Neural cell (in vitro differentiated cells): ENCODE data around the gene CAP2. TPM values are rescaled to one million over a fixed set of nuclear protein-coding genes. Genes with fewer than 3 reads are reported as not detected.

Experiments used
- H2AFZ ChIP-seq: fragments of 200-600, 300-800 bp; sonication (generic), shearing (Covaris generic); 2 replicates; pipeline ENCODE4 v1.6.0; 2014; ENCODE audit warnings: low read depth, mild to moderate bottlenecking, antibody characterized with exemption, low read length, moderate library complexity
- H3F3A ChIP-seq: fragments of 200-600 bp; shearing (Covaris generic); 2 replicates; pipeline ENCODE4 v1.6.1; 2016; ENCODE audit warnings: mild to moderate bottlenecking, moderate library complexity, mixed read lengths, antibody characterized with exemption, low read length; ENCODE audit not compliant: insufficient read depth, poor library complexity, severe bottlenecking
- H3K27ac ChIP-seq: fragments of 200-600, 300-800 bp; sonication (generic), shearing (Covaris generic); 2 replicates; pipeline ENCODE4 v1.5.1; 2014; ENCODE audit warnings: mild to moderate bottlenecking, low read length, moderate library complexity
- H3K27me3 ChIP-seq: fragments of 300-800, 200-600 bp; sonication (generic), shearing (Covaris generic); 2 replicates; pipeline ENCODE4 v1.6.0; 2014; ENCODE audit warnings: mild to moderate bottlenecking, low read depth, low read length, moderate library complexity; ENCODE audit not compliant: insufficient read depth
- H3K36me3 ChIP-seq: fragments of 300-800, 200-600 bp; sonication (generic), shearing (Covaris generic); 2 replicates; pipeline ENCODE4 v1.5.1; 2014; ENCODE audit warnings: mild to moderate bottlenecking, antibody characterized with exemption, low read length, moderate library complexity; ENCODE audit not compliant: insufficient read depth
- H3K4me2 ChIP-seq: fragments of 300-800, 200-600 bp; sonication (generic), shearing (Covaris generic); 2 replicates; pipeline ENCODE4 v1.6.0; 2014; ENCODE audit warnings: mild to moderate bottlenecking, low read length
- H3K4me3 ChIP-seq: fragments of 300-800, 200-600 bp; sonication (generic), shearing (Covaris generic); 2 replicates; pipeline ENCODE4 v1.5.1; 2014; ENCODE audit warnings: mild to moderate bottlenecking, low read length, moderate library complexity
- H3K79me2 ChIP-seq: fragments of 200-600 bp; shearing (Covaris generic); replicated peaks from 2 replicates; pipeline ENCODE4 v1.6.0; 2014; ENCODE audit warnings: mild to moderate bottlenecking, low read length, moderate library complexity; ENCODE audit not compliant: insufficient read depth
- H3K9ac ChIP-seq: fragments of 300-800, 200-600 bp; sonication (generic), shearing (Covaris generic); 2 replicates; pipeline ENCODE4 v1.6.1; 2016; ENCODE audit warnings: mild to moderate bottlenecking, low read length, mixed read lengths
- H3K9me2 ChIP-seq: fragments of 200-600 bp; shearing (Covaris generic); 2 replicates; pipeline ENCODE4 v1.6.1; 2016; ENCODE audit warnings: mild to moderate bottlenecking, low read length, mixed read lengths; ENCODE audit not compliant: insufficient read depth
- H3K9me3 ChIP-seq: fragments of 200-600, 300-800 bp; sonication (generic), shearing (Covaris generic); 2 replicates; pipeline ENCODE4 v1.6.1; 2016; ENCODE audit warnings: mild to moderate bottlenecking, mixed run types, low read length, moderate library complexity, mixed read lengths
- H4K20me1 ChIP-seq: fragments of 200-600 bp; shearing (Covaris generic); 2 replicates; pipeline ENCODE4 v1.6.1; 2016; ENCODE audit warnings: mild to moderate bottlenecking, mixed run types; ENCODE audit not compliant: insufficient read depth
- EP300 ChIP-seq: fragments of 450-650 bp; conservative IDR thresholded peaks from 2 replicates; pipeline ENCODE4 v1.6.1; 2014; ENCODE audit warnings: antibody characterized with exemption, mild to moderate bottlenecking, moderate library complexity; ENCODE audit not compliant: poor library complexity, severe bottlenecking
- EZH2 ChIP-seq: fragments of 200-600, 300-800 bp; shearing (Covaris generic), sonication (generic); IDR thresholded peaks from 2 replicates; pipeline ENCODE4 v1.6.1; 2014; ENCODE audit warnings: antibody characterized with exemption, low read length, borderline replicate concordance, mild to moderate bottlenecking; ENCODE audit not compliant: insufficient read depth, poor library complexity, severe bottlenecking
- MXI1 ChIP-seq: fragments of 450-650 bp; conservative IDR thresholded peaks from 2 replicates; pipeline ENCODE4 v1.6.1; 2014; ENCODE audit warnings: antibody characterized with exemption, mild to moderate bottlenecking; ENCODE audit not compliant: poor library complexity, severe bottlenecking
- POLR2AphosphoS5 ChIP-seq: IDR thresholded peaks from 2 replicates; pipeline ENCODE4 v1.6.1; 2012
- RAD21 ChIP-seq: fragments of 450-650 bp; conservative IDR thresholded peaks from 2 replicates; pipeline ENCODE4 v1.6.1; 2014; ENCODE audit warnings: antibody characterized with exemption, mild to moderate bottlenecking, moderate library complexity
- SMC3 ChIP-seq: fragments of 450-650 bp; conservative IDR thresholded peaks from 2 replicates; pipeline ENCODE4 v1.6.1; 2014; ENCODE audit warnings: antibody characterized with exemption, mild to moderate bottlenecking, moderate library complexity; ENCODE audit not compliant: poor library complexity
- TAF1 ChIP-seq: IDR thresholded peaks from 2 replicates; pipeline ENCODE4 v1.6.1; 2012; ENCODE audit warnings: low read depth
- polyA plus RNA-seq: library from polyadenylated mRNA; depleted of rRNA; stranded (reverse); fragments of >200 nt; gene quantifications from 2 replicates; pipeline ENCODE4 v1.2.3, GENCODE V29; 2014
- TF ChIP-seq, protein P1 (sequence below): fragments of 450-650 bp; IDR thresholded peaks from 2 replicates; pipeline ENCODE4 v1.5.1; 2014; ENCODE audit warnings: antibody characterized with exemption, mild to moderate bottlenecking, moderate library complexity; ENCODE audit not compliant: poor library complexity, severe bottlenecking
- TF ChIP-seq, protein P2 (sequence below): IDR thresholded peaks from 2 replicates; pipeline ENCODE4 v1.6.1; 2012; ENCODE audit warnings: borderline replicate concordance

The CAP2 gene
- polyA plus RNA-seq, 1 donor from 2014 or later, result 13.4 TPM

GRCh38 chr6:17450397-17450796, 57.0 kb downstream of the CAP2 start:
- Histone ChIP-seq H3K36me3 (no peaks in the 10 kb centered on the region), H3K79me2 (no peaks in the 10 kb centered on the region), H3K9me3 (no peaks in the 10 kb centered on the region)

DNA sequence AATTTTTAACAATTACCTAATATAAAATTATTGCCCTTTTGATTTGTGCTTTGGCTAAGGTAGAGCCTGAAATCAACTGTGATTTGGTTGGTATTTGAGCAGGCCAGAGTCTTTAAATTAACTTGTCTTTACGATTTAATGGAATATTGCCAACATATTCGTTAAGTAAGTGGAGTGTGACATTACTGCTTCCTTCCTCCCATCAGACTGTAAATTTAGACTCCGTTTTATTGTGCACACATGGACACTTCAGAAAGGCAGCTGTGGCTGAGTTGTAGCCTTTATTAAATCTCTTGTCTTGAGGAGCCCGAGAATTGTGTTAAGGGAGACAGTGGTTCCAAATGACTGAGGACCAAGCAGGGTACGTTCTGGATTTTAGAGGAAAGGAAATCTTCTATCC, 57.4 kb downstream of the CAP2 start:
- TF ChIP-seq, protein P1, sequence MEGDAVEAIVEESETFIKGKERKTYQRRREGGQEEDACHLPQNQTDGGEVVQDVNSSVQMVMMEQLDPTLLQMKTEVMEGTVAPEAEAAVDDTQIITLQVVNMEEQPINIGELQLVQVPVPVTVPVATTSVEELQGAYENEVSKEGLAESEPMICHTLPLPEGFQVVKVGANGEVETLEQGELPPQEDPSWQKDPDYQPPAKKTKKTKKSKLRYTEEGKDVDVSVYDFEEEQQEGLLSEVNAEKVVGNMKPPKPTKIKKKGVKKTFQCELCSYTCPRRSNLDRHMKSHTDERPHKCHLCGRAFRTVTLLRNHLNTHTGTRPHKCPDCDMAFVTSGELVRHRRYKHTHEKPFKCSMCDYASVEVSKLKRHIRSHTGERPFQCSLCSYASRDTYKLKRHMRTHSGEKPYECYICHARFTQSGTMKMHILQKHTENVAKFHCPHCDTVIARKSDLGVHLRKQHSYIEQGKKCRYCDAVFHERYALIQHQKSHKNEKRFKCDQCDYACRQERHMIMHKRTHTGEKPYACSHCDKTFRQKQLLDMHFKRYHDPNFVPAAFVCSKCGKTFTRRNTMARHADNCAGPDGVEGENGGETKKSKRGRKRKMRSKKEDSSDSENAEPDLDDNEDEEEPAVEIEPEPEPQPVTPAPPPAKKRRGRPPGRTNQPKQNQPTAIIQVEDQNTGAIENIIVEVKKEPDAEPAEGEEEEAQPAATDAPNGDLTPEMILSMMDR, result no peak
- TF ChIP-seq, protein P2, sequence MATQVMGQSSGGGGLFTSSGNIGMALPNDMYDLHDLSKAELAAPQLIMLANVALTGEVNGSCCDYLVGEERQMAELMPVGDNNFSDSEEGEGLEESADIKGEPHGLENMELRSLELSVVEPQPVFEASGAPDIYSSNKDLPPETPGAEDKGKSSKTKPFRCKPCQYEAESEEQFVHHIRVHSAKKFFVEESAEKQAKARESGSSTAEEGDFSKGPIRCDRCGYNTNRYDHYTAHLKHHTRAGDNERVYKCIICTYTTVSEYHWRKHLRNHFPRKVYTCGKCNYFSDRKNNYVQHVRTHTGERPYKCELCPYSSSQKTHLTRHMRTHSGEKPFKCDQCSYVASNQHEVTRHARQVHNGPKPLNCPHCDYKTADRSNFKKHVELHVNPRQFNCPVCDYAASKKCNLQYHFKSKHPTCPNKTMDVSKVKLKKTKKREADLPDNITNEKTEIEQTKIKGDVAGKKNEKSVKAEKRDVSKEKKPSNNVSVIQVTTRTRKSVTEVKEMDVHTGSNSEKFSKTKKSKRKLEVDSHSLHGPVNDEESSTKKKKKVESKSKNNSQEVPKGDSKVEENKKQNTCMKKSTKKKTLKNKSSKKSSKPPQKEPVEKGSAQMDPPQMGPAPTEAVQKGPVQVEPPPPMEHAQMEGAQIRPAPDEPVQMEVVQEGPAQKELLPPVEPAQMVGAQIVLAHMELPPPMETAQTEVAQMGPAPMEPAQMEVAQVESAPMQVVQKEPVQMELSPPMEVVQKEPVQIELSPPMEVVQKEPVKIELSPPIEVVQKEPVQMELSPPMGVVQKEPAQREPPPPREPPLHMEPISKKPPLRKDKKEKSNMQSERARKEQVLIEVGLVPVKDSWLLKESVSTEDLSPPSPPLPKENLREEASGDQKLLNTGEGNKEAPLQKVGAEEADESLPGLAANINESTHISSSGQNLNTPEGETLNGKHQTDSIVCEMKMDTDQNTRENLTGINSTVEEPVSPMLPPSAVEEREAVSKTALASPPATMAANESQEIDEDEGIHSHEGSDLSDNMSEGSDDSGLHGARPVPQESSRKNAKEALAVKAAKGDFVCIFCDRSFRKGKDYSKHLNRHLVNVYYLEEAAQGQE, result no peak
- TF ChIP-seq TAF1 (no peak), RAD21 (no peak), EP300 (no peak), SMC3 (no peak), MXI1 (no peak), POLR2AphosphoS5 (no peak), EZH2 (no peak)
- H2AFZ ChIP-seq, result no peak overlapping the region
- no peaks in the 10 kb centered on the region for H3K36me3 ChIP-seq
- H4K20me1 ChIP-seq, result no peaks in the 10 kb centered on the region
- H3K79me2 ChIP-seq, result no peaks in the 10 kb centered on the region
- H3K4me2 ChIP-seq, result no peak overlapping the region
- H3K9me2 ChIP-seq, result no peaks in the 10 kb centered on the region
- no peak overlapping the region for H3K9ac ChIP-seq
- no peak overlapping the region for H3K4me3 ChIP-seq
- no peaks in the 10 kb centered on the region for H3K27me3 ChIP-seq
- no peaks in the 10 kb centered on the region for H3F3A ChIP-seq
- H3K27ac ChIP-seq, result no peak overlapping the region
- H3K9me3 ChIP-seq, result no peaks in the 10 kb centered on the region

More at GRCh38 chr6:17450397-17450796, 57.0 kb downstream of the CAP2 start:
- Histone ChIP-seq H3K9me2 (no peaks in the 10 kb centered on the region), H2AFZ (no peak overlapping the region), H3F3A (no peaks in the 10 kb centered on the region), H4K20me1 (no peaks in the 10 kb centered on the region), H3K9ac (no peak overlapping the region), H3K4me2 (no peak overlapping the region), H3K27me3 (no peaks in the 10 kb centered on the region), H3K4me3 (no peak overlapping the region), H3K27ac (no peak overlapping the region)
- TF ChIP-seq, protein P2, result no peak
- TF ChIP-seq, protein P1, result no peak
- TF ChIP-seq EP300 (no peak), TAF1 (no peak), POLR2AphosphoS5 (no peak), MXI1 (no peak), SMC3 (no peak), RAD21 (no peak), EZH2 (no peak)
